ENCODE measurements around the gene PPP1CC. TPM values are rescaled to one million over a fixed set of nuclear protein-coding genes. Genes with fewer than 3 reads are reported as not detected.
A peak's percentile ranks its signal among the peaks of the same experiment; 100 is the strongest.

PPP1CC gene
- total and polyA plus RNA-seq, 7 donors: 107 to 272 (median 153) TPM

- H3K27ac ChIP-seq: no peak overlapping the region
- no peaks in the 10 kb centered on the region for H3K36me3 ChIP-seq
- 87 to 88% methylated on average over 7 of the region's 7 CpGs for WGBS, 2 donors
- no peak for DNase-seq
- TF ChIP-seq EP300 (IDR thresholded peaks at IDR 0.05): no peak
- TF ChIP-seq POLR2A (IDR thresholded peaks at IDR 0.05): no peak
- TF ChIP-seq CTCF (IDR thresholded peaks at IDR 0.05): no peak
- TF ChIP-seq POLR2AphosphoS5 (IDR thresholded peaks at IDR 0.05): no peak
- H3K4me1 ChIP-seq: peaks cover 0 to 2% (median 0%) of the 10 kb centered on the region in 4 donors
- no peak overlapping the region for H3K4me3 ChIP-seq
- H3K9me3 ChIP-seq: no peaks in the 10 kb centered on the region
- H3K27me3 ChIP-seq: no peaks in the 10 kb centered on the region
- intact Hi-C loops (cut with DNase I): no loop called here
Measured at GRCh38 chr12:110785240-110785639, 42.5 kb upstream of the PPP1CC start.

- no peaks in the 10 kb centered on the region for H3K36me3 ChIP-seq
- H3K27ac ChIP-seq: no peak overlapping the region
- DNase-seq: no peak
- intact Hi-C loops (cut with DNase I): no loop called here
- no peaks in the 10 kb centered on the region for H3K4me1 ChIP-seq
- H3K9me3 ChIP-seq: no peaks in the 10 kb centered on the region
- no peak for TF ChIP-seq POLR2AphosphoS5 (IDR thresholded peaks at IDR 0.05)
- TF ChIP-seq CTCF (IDR thresholded peaks at IDR 0.05): no peak
- no peak for TF ChIP-seq POLR2A (IDR thresholded peaks at IDR 0.05)
- TF ChIP-seq EP300 (IDR thresholded peaks at IDR 0.05): no peak
- no peak overlapping the region for H3K4me3 ChIP-seq
- WGBS, 2 donors: 87 to 91% methylated on average over 8 of the region's 8 CpGs
- H3K27me3 ChIP-seq: no peaks in the 10 kb centered on the region
Measured at GRCh38 chr12:110782922-110783321, 40.2 kb upstream of the PPP1CC start.

GRCh38 chr12:110782094-110782493, 39.4 kb upstream of the PPP1CC start:
- intact Hi-C loops (cut with DNase I): no loop called here
- 76 to 79% methylated on average over 4 of the region's 4 CpGs for WGBS, 2 donors
- no peak for DNase-seq
- Histone ChIP-seq H3K9me3 (no peaks in the 10 kb centered on the region), H3K27ac (no peak overlapping the region), H3K4me1 (no peaks in the 10 kb centered on the region), H3K27me3 (no peaks in the 10 kb centered on the region), H3K36me3 (no peaks in the 10 kb centered on the region), H3K4me3 (no peak overlapping the region)
- TF ChIP-seq EP300 (IDR thresholded peaks at IDR 0.05) (no peak), POLR2AphosphoS5 (IDR thresholded peaks at IDR 0.05) (no peak), CTCF (IDR thresholded peaks at IDR 0.05) (no peak), POLR2A (IDR thresholded peaks at IDR 0.05) (no peak)

GRCh38 chr12:110780448-110780847, 37.8 kb upstream of the PPP1CC start:
- Histone ChIP-seq H3K4me1 (no peaks in the 10 kb centered on the region), H3K9me3 (no peaks in the 10 kb centered on the region), H3K27me3 (no peaks in the 10 kb centered on the region), H3K4me3 (no peak overlapping the region), H3K36me3 (no peaks in the 10 kb centered on the region), H3K27ac (peak overlapping the region in 1 of 4 donors; percentile 37)
- no peak for TF ChIP-seq POLR2A (IDR thresholded peaks at IDR 0.05)
- intact Hi-C loops (cut with DNase I): no loop called here
- 63 to 78% methylated on average over 4 of the region's 4 CpGs for WGBS, 2 donors
- DNase-seq: no peak

- H3K27me3 ChIP-seq: no peaks in the 10 kb centered on the region
- no peak overlapping the region for H3K4me3 ChIP-seq
- 48 to 80% methylated on average over 7 of the region's 7 CpGs for WGBS, 2 donors
- TF ChIP-seq POLR2AphosphoS5 (IDR thresholded peaks at IDR 0.05) (peak in 2 of 4 donors; percentile 29 to 32), CTCF (IDR thresholded peaks at IDR 0.05) (no peak)
- no peak for DNase-seq
- no peaks in the 10 kb centered on the region for H3K9me3 ChIP-seq
- intact Hi-C loops (cut with DNase I): no loop called here
- H3K27ac ChIP-seq: peak overlapping the region in 1 of 4 donors; percentile 29
- no peaks in the 10 kb centered on the region for H3K4me1 ChIP-seq
- H3K36me3 ChIP-seq: no peaks in the 10 kb centered on the region
Measured at GRCh38 chr12:110778833-110779577, 36.3 kb upstream of the PPP1CC start.
